Measurements from ENCODE around the gene ZFYVE21. TPM values are rescaled to one million over a fixed set of nuclear protein-coding genes. Genes with fewer than 3 reads are reported as not detected.

ZFYVE21 gene
- total RNA-seq, 2 experiments from 2014 or later: 18.0 to 22.5 TPM

DNA sequence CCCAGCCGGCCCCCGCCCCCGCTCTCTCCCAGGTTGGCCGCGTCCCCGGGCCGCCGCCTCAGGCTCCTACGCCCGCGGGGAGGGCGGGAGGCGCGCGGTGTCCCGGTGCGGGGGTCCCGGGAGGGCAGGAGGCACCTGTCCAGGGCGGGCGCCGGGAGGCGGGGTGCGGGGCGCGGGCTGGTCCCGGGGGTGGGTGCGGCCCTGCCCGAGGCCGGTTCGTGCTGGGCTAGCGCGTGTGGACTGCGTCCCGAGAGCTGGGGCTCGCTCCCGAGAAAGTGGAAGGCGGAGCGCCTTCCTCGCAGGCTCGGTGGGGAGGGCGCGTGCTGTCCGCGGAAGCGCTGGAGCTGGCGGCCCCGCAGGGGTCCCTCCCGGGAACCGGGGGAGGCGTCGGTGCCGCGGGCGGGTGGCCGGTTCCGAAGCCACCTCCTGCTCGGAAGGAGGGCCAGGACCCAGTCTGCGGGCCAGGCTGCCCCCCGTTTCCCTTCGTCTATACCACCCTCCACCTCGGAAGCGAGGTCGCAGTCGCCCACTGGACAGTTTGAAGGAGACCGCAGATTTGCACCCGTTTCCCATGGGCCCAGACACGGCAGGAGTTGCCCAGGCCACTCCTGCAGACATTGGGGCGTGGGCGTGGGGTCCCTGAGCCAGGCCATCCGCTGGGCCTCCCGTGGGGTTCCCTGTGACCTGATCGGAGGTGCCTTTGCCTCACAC is 636 bp downstream of the ZFYVE21 start:
- peak overlapping the region; percentile 88 for H3K4me3 ChIP-seq (ENCODE audit: low read depth, low read length, poor library complexity, severe bottlenecking)
- no peak overlapping the region for H2AFZ ChIP-seq (ENCODE audit: low read length)
- DNase-seq (ENCODE audit: low spot score): no peak
- H3K79me2 ChIP-seq (ENCODE audit: insufficient read depth, low read depth, low read length): peaks cover 35% of the 10 kb centered on the region
- H3K9me3 ChIP-seq (ENCODE audit: low read length): no peaks in the 10 kb centered on the region
- H3K4me2 ChIP-seq (ENCODE audit: low read length): peak overlapping the region; percentile 97
- TF ChIP-seq EZH2phosphoT487 (IDR thresholded peaks at IDR 0.05; ENCODE audit: borderline replicate concordance, low read depth, low read length): no peak
- TF ChIP-seq, protein P1, sequence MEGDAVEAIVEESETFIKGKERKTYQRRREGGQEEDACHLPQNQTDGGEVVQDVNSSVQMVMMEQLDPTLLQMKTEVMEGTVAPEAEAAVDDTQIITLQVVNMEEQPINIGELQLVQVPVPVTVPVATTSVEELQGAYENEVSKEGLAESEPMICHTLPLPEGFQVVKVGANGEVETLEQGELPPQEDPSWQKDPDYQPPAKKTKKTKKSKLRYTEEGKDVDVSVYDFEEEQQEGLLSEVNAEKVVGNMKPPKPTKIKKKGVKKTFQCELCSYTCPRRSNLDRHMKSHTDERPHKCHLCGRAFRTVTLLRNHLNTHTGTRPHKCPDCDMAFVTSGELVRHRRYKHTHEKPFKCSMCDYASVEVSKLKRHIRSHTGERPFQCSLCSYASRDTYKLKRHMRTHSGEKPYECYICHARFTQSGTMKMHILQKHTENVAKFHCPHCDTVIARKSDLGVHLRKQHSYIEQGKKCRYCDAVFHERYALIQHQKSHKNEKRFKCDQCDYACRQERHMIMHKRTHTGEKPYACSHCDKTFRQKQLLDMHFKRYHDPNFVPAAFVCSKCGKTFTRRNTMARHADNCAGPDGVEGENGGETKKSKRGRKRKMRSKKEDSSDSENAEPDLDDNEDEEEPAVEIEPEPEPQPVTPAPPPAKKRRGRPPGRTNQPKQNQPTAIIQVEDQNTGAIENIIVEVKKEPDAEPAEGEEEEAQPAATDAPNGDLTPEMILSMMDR (conservative IDR thresholded peaks at IDR 0.05; ENCODE audit: low read length): no peak
- H3K4me1 ChIP-seq (ENCODE audit: insufficient read depth, low read length, poor library complexity, severe bottlenecking): peaks cover 52% of the 10 kb centered on the region
- H3K9me2 ChIP-seq (ENCODE audit: insufficient read depth, low read length): no peaks in the 10 kb centered on the region
- H4K20me1 ChIP-seq (ENCODE audit: insufficient read depth, low read length): peaks cover 5% of the 10 kb centered on the region
- BruUV-seq (replicated peaks): no TSS peak
- no peak overlapping the region for H3K27ac ChIP-seq (ENCODE audit: low read depth, low read length, poor library complexity, severe bottlenecking)
- ChIA-PET CTCF (ENCODE audit: unreplicated experiment) (no interaction called here), POLR2A (interaction anchor here (0.5 to 2.0 kb wide), 4 partner anchors 18 to 212 kb away, joined by 3 to 8 read pairs (median 4); partner anchors contain the start of gene TDRD9)
- peaks cover 28% of the 10 kb centered on the region; the same call in 1 of the 2 replicates for H3K36me3 ChIP-seq (ENCODE audit: insufficient read depth, low read length)
- intact Hi-C loops (cut with micrococcal nuclease; ENCODE audit: unreplicated experiment): no loop called here

DNA sequence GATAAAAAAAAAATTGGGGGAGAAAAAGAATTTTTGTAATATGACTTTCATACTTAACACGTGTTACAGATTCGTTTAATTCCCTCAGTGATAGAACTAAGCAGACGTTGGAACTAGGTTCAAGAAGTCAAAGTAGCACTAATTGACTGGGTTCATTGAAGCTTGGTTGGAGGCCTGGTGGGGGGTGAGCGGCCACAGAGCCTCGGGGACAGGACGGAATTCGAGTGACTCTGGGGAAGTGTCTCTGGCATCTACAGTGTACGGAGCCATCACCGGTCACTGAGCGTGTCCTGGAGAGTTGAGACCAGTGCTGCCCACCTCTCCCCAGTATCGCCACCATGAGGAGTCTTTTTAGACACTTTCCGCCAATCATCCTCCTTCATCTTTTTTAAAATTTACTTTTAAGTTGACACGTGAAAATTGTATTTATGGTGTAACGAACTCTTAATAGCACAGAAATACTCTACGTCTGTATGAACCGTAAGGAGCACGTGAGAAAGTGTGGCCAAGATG is 1.3 kb downstream of the ZFYVE21 start:
- BruUV-seq (replicated peaks): TSS peak; percentile 70
- Histone ChIP-seq H3K27ac (ENCODE audit: low read depth, low read length, poor library complexity, severe bottlenecking) (no peak overlapping the region), H3K79me2 (ENCODE audit: insufficient read depth, low read depth, low read length) (peaks cover 35% of the 10 kb centered on the region), H4K20me1 (ENCODE audit: insufficient read depth, low read length) (peaks cover 5% of the 10 kb centered on the region; the same call in 1 of the 2 replicates), H3K4me1 (ENCODE audit: insufficient read depth, low read length, poor library complexity, severe bottlenecking) (peaks cover 47% of the 10 kb centered on the region), H3K36me3 (ENCODE audit: insufficient read depth, low read length) (peaks cover 21% of the 10 kb centered on the region; the same call in 1 of the 2 replicates), H3K4me2 (ENCODE audit: low read length) (peak overlapping the region; percentile 97), H3K9me3 (ENCODE audit: low read length) (no peaks in the 10 kb centered on the region), H3K9me2 (ENCODE audit: insufficient read depth, low read length) (no peaks in the 10 kb centered on the region), H2AFZ (ENCODE audit: low read length) (no peak overlapping the region), H3K4me3 (ENCODE audit: low read depth, low read length, poor library complexity, severe bottlenecking) (peak overlapping the region; percentile 88)
- intact Hi-C loops (cut with micrococcal nuclease; ENCODE audit: unreplicated experiment): no loop called here
- TF ChIP-seq, protein P1 (conservative IDR thresholded peaks at IDR 0.05; ENCODE audit: low read length): peak; percentile 32; the same call in 1 of the 2 replicates
- no peak for TF ChIP-seq EZH2phosphoT487 (IDR thresholded peaks at IDR 0.05; ENCODE audit: borderline replicate concordance, low read depth, low read length)
- no peak for DNase-seq (ENCODE audit: low spot score)
- ChIA-PET POLR2A (no interaction called here), CTCF (ENCODE audit: unreplicated experiment) (no interaction called here)

DNA sequence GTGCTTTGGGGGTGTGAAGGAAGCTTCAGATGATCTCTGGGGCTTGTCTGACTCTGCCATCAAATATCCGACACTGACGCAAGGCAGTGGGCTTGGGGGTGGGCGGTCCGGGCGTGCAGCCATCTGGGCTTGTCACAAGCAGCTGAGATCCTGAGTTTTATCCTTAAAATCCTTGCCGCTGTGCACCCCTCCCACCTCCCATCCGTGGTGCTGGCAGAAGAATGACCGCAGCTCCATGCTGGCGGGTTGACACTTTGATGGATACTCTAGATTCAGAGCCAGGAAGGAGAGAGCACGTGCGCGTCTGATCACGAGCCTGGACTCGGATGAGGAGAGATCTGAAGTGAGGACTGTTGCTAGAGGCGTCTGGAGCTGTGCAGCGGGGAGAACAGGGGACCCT is 3.0 kb downstream of the ZFYVE21 start:
- CTCF ChIA-PET (ENCODE audit: unreplicated experiment): no interaction called here
- H3K9me3 ChIP-seq (ENCODE audit: low read length): no peaks in the 10 kb centered on the region
- peaks cover 5% of the 10 kb centered on the region; the same call in 1 of the 2 replicates for H4K20me1 ChIP-seq (ENCODE audit: insufficient read depth, low read length)

More for the DNA sequence above, 3.0 kb downstream of the ZFYVE21 start:
- DNase-seq (ENCODE audit: low spot score): no peak
- no peak overlapping the region for H3K4me3 ChIP-seq (ENCODE audit: low read depth, low read length, poor library complexity, severe bottlenecking)
- no peaks in the 10 kb centered on the region for H3K9me2 ChIP-seq (ENCODE audit: insufficient read depth, low read length)
- no peak overlapping the region for H2AFZ ChIP-seq (ENCODE audit: low read length)
- intact Hi-C loops (cut with micrococcal nuclease; ENCODE audit: unreplicated experiment): no loop called here
- 0 out of 2 replicates have a peak overlapping the region, but pooled peaks have one; percentile 12 for H3K4me2 ChIP-seq (ENCODE audit: low read length)
- POLR2A ChIA-PET: interaction anchor here (0.6 to 1.3 kb wide), 2 partner anchors 17 to 292 kb away, joined by 3 read pairs; no protein-coding TSS in a partner anchor
- TF ChIP-seq, protein P1 (conservative IDR thresholded peaks at IDR 0.05; ENCODE audit: low read length): no peak
- TF ChIP-seq EZH2phosphoT487 (IDR thresholded peaks at IDR 0.05; ENCODE audit: borderline replicate concordance, low read depth, low read length): no peak
- H3K27ac ChIP-seq (ENCODE audit: low read depth, low read length, poor library complexity, severe bottlenecking): no peak overlapping the region
- peaks cover 5% of the 10 kb centered on the region; the same call in 1 of the 2 replicates for H3K36me3 ChIP-seq (ENCODE audit: insufficient read depth, low read length)
- peaks cover 38% of the 10 kb centered on the region for H3K4me1 ChIP-seq (ENCODE audit: insufficient read depth, low read length, poor library complexity, severe bottlenecking)
- no TSS peak for BruUV-seq (replicated peaks)
- peaks cover 27% of the 10 kb centered on the region for H3K79me2 ChIP-seq (ENCODE audit: insufficient read depth, low read depth, low read length)
